ENCODE results near the gene NTSR2.

DNA sequence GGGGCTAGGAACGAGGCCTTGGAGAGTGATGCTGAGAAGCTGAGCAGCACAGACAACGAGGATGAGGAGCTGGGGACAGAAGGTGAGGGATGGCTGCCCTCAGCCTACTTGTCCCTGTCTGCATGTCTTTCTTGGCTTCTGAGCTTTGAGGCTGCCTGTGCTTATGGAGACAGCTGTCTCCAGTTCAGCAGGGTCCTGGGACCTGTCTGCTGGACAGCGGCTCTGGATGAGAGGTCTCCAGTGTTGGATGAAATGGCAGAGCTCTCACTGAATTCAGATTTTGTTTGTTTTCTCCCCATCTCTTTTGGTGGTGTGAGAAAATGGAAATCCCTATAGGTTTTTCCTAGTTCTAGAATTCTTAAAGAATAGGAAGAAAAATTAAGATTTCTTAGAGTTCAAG is 54.8 kb downstream of the NTSR2 start:
- TF ChIP-seq GATA2 (IDR thresholded peaks at IDR 0.05; ENCODE audit: low read depth, low read length) (no peak), GATA3 (IDR thresholded peaks at IDR 0.05; ENCODE audit: low read depth, low read length) (no peak)
